Measurements from ENCODE around the gene NUDT5.
"Not testable (repeated sequence)": the region's sequence is repeated elsewhere in the genome, so short reads cannot be mapped to it uniquely, and the experiment has no call there.

Gene NUDT5

DNA sequence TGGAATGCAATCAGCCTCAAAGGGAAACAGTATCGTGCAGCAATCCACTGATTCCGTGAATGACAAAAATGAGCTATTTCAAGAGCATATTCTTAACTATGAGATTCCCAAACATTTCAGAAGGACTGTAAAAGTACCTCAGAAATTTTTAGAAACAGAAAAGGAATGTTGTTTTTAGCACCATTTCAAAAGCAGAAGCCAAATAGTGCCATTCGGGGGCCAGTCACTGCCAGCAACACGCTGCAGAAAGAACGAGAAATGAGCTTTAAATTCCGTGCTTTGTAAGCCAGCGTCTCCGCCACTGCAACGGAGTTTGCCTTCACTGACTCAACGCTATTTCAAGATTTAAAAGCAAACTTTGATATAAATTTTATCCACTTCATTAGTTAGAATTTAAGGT is 6.3 kb downstream of the NUDT5 start:
- Mint-ChIP-seq H3K4me1 (peaks cover 64% of the 10 kb centered on the region), H3K4me3 (no peak overlapping the region), H3K27ac (no peak overlapping the region), H3K36me3 (peaks cover 78% of the 10 kb centered on the region), H3K9me3 (no peaks in the 10 kb centered on the region)
- ATAC-seq (no peak), DNase-seq (ENCODE audit: low spot score in 2 of 2) (no peak)

DNA sequence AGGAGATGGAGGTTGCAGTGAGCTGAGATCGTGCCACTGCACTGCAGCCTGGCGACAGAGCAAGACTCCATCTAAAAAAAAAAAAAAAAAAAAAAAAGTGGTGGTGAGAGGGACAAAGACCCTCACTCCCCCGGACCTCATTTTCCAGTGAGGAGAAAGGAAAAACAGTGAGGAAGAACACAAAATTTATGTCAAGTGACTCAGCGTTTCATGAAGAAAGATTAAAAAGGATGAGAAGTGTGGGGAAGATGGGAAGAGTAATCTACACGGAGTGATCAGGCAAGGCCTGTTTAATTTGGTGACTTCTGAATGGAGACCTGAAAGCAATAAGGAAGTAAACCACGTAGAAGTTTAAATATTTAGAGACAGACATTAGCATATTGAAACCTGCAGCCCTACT is 7.0 kb downstream of the NUDT5 start:
- H3K36me3 Mint-ChIP-seq, result peaks cover 79% of the 10 kb centered on the region
- no peaks in the 10 kb centered on the region for H3K9me3 Mint-ChIP-seq
- H3K27ac Mint-ChIP-seq, result no peak overlapping the region
- H3K4me1 Mint-ChIP-seq, result peaks cover 58% of the 10 kb centered on the region
- no peak for ATAC-seq
- DNase-seq (ENCODE audit: low spot score in 2 of 2), result no peak
- H3K4me3 Mint-ChIP-seq, result no peak overlapping the region

DNA sequence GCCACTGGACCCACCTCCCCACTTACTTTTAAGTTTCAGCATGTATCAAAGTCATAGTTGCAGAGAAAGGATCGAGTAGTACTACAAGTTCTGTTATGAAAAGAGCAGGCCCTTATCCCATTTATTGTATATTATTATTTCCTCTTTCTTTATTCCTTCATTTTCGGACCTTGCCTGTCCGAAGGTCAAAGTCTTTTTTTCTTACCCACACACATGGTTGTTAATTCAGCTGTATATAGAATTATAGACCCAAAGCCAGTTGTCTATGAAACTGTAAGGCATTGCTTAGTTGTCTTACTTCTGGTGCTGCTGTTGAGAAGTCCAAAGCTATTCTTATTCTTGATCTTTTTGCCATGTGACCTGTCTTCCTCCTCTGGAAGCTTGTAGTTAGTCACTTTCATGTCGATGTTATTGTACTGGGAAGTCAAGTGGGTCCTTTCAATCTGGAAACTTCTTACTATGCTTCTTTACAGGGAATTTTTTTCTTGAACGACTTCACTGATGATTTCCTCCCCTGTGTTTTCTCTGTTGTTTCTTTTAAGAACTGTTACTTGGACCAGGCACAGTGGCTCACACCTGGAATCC is 8.3 kb downstream of the NUDT5 start:
- Mint-ChIP-seq H3K27ac (peak overlapping the region; percentile 88), H3K9me3 (no peaks in the 10 kb centered on the region), H3K36me3 (peaks cover 82% of the 10 kb centered on the region), H3K4me3 (peak overlapping the region; percentile 43), H3K4me1 (peaks cover 50% of the 10 kb centered on the region)
- no peak for ATAC-seq
- DNase-seq (ENCODE audit: low spot score in 2 of 2), result no peak

DNA sequence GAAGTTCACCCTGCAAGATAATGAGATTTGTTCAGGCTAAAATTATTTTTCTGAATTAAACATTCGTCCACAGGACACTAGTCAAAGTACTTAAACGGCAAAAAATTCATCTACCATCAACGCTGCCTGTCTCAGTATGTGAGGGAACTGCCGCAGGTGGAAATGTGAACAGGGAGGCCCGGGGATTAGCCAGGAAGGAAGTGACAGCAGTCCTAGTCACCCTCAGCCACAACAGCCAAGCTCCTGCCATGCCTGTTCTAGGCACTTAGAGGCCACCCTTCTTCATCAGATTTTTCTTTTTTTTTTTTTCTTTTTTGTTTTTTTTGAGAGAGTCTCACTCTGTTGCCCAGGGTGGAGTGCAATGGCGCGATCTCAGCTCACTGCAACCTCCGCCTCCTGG is 9.4 kb downstream of the NUDT5 start:
- no peaks in the 10 kb centered on the region for H3K9me3 Mint-ChIP-seq
- peaks cover 81% of the 10 kb centered on the region for H3K36me3 Mint-ChIP-seq
- peak overlapping the region; percentile 88 for H3K27ac Mint-ChIP-seq
- peaks cover 46% of the 10 kb centered on the region for H3K4me1 Mint-ChIP-seq
- DNase-seq (ENCODE audit: low spot score in 2 of 2), result no peak
- ATAC-seq, result peak; percentile 63
- peak overlapping the region; percentile 43 for H3K4me3 Mint-ChIP-seq

DNA sequence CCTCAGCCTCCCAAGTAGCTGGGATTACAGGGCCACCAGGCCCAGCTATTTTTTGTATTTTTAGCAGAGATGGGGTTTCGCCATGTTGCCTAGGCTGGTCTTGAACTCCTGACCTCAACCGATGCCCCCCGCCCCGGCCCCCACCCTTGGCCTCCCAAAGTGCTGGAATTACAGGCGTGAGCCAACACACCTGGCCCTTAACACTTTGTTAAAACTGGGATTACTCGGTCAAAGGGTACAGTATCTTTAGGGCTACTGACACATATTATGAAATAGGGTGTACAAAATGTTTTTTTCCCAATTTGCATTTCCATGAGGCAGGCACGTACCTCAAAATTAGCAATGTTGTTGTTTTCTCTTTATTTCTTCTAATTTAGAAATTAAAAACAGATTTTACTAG is 11.5 kb downstream of the NUDT5 start:
- Mint-ChIP-seq H3K36me3 (peaks cover 85% of the 10 kb centered on the region), H3K9me3 (no peaks in the 10 kb centered on the region), H3K4me3 (no peak overlapping the region), H3K27ac (no peak overlapping the region), H3K4me1 (peaks cover 55% of the 10 kb centered on the region)
- ATAC-seq (no peak), DNase-seq (ENCODE audit: low spot score in 2 of 2) (no peak)

DNA sequence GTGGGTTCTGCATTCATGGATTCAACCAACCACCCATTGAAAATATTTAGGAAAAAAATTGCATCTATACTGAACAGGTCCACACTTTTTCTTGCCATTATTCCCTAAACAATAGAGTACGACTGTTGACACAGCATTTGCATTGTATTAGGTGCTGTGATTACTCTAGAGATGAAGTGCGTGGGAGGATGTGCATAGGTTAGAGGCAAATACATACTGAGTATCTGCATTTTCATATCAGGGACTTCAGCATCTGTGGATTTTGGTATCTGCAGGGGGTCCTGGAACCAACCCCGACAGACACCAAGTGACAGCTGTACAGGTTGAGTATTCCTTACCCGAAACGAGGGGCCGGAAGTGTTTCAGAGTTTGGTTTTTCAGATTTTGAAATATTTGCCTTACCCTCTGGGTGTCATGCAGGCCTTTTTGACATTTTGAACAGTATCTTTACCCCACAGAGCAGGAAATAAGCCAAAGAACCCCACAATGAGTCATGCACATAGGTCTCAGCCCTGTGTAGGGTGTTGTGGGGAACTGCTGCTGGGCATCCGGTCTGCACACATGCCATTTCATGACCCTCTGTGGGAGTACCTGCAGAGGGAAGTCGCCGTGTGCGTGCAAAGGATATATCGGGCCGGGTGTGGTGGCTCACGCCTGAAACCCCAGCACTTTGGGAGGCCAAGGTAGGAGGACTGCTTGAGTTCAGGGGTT is 14.5 kb downstream of the NUDT5 start:
- Mint-ChIP-seq H3K27ac (peak overlapping the region; percentile 87), H3K4me1 (peaks cover 32% of the 10 kb centered on the region), H3K4me3 (peak overlapping the region; percentile 38), H3K9me3 (no peaks in the 10 kb centered on the region), H3K36me3 (peaks cover 87% of the 10 kb centered on the region)
- peak; percentile 100 for ATAC-seq
- DNase-seq (ENCODE audit: low spot score in 2 of 2), result peak; percentile 44 to 85

DNA sequence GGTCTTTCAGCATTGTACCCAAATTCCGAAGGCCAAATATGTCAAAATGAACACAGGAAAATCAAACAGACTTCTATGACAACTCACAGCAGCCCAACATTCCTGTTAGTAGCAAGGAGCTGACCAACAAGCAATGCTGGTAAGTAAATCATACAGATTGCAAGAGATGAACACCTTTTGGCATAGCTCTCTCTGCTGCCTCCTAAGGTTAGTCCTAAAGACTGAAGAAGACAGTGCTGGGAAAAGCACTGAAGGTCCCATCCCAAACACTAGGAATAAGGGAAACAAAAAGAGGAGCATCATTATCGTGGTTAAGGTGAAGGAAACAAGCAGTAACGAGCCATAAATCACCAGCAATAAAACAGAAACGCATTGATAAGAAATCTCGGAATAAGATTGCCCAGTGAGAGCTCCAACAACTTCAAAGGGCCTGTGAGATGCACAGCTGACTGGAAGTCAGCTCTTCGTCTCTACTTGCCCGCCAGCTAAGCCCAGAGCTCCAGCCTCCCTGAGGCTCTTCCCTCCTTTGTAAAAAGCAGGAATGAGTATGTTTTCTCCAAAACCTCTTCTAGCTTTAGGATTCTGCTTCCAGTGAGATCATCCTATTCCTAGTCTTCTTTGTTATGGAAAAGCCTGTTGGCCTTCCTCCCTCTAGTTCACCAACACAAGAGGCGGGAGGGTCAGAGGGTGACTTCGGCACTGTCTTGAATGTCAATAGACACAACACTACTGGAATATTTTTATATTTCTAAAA is 15.3 kb downstream of the NUDT5 start:
- Mint-ChIP-seq H3K9me3 (no peaks in the 10 kb centered on the region), H3K27ac (peak overlapping the region; percentile 87), H3K36me3 (peaks cover 87% of the 10 kb centered on the region), H3K4me1 (peaks cover 27% of the 10 kb centered on the region), H3K4me3 (peak overlapping the region; percentile 38)
- DNase-seq (ENCODE audit: low spot score in 2 of 2) (no peak), ATAC-seq (no peak)

DNA sequence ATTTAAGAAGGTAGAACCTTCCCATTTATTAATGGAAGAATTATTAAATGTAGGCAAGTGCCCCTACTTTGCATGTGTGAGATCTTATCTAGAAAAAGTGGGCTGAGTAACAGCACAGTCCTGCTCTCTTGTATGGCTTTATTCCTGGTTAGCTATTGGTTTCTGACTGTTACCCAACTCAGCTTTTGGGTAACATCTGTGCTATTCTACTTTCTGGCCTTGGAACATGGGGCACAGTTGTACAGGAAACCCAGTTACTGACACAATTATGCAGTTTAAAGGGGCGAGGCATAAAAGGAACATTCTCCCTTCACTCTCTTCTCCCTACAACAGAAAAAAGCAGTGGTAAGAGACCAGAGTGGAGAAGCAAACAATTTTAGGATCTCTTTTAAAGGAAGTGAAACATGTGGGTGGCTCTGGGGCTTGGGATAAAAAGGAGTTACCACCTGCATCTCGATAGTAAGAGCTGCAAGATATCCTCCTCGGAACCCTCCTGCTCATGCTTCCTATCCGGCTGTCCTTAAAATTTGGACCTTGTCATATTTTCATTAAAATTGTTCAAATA is 16.0 kb downstream of the NUDT5 start:
- peaks cover 87% of the 10 kb centered on the region for H3K36me3 Mint-ChIP-seq
- ATAC-seq (no peak), DNase-seq (ENCODE audit: low spot score in 2 of 2) (no peak)
- H3K4me1 Mint-ChIP-seq, result peaks cover 27% of the 10 kb centered on the region
- peak overlapping the region; percentile 87 for H3K27ac Mint-ChIP-seq
- H3K9me3 Mint-ChIP-seq, result no peaks in the 10 kb centered on the region
- no peak overlapping the region for H3K4me3 Mint-ChIP-seq

DNA sequence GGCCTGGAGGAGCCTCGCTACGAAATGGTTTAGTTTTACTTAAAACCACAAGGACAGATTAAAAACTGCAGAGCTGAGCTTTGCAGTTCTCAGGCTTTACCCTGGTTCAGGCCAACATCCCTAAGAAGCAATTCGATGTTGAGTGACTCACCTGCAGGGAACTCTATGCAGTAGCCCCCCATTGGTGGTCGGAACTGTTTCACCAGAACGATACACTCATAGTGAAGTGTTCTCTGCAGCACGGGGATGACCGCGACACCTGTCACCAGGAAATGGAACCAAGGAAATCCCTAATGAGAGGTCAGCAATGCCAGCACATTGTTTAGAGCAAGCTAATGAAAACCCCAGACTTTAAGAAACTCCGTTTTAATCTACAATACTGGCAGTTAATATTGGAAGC is 18.0 kb downstream of the NUDT5 start:
- no peaks in the 10 kb centered on the region for H3K9me3 Mint-ChIP-seq
- DNase-seq (ENCODE audit: low spot score in 2 of 2), result no peak
- H3K4me3 Mint-ChIP-seq, result no peak overlapping the region
- H3K4me1 Mint-ChIP-seq, result peaks cover 27% of the 10 kb centered on the region
- peak; percentile 49 for ATAC-seq
- H3K27ac Mint-ChIP-seq, result no peak overlapping the region
- peaks cover 90% of the 10 kb centered on the region for H3K36me3 Mint-ChIP-seq

DNA sequence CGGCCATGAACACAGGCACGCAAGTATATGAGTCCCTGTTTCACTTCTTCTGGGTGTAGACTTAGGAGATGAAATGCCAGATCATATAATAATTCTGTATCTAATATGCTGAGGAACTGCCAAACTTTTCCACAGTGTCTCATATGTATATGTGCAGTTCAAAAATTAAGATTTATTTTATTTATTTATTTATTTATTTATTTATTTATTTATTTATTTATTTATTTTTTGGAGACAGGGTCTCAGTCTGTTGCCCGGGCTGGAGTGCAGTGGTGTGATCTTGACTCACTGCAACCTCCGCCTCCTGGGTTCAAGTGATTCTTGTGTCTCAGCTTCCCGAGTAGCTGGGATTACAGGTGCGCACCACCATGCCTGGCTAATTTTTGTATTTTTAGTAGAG is 24.2 kb downstream of the NUDT5 start:
- not testable (repeated sequence) for H3K9me3 Mint-ChIP-seq; H3K4me1 Mint-ChIP-seq; H3K4me3 Mint-ChIP-seq; DNase-seq (ENCODE audit: low spot score in 2 of 2); ATAC-seq
- H3K27ac Mint-ChIP-seq, result peak overlapping the region; percentile 63
- H3K36me3 Mint-ChIP-seq, result peaks cover 100% of the 10 kb centered on the region

DNA sequence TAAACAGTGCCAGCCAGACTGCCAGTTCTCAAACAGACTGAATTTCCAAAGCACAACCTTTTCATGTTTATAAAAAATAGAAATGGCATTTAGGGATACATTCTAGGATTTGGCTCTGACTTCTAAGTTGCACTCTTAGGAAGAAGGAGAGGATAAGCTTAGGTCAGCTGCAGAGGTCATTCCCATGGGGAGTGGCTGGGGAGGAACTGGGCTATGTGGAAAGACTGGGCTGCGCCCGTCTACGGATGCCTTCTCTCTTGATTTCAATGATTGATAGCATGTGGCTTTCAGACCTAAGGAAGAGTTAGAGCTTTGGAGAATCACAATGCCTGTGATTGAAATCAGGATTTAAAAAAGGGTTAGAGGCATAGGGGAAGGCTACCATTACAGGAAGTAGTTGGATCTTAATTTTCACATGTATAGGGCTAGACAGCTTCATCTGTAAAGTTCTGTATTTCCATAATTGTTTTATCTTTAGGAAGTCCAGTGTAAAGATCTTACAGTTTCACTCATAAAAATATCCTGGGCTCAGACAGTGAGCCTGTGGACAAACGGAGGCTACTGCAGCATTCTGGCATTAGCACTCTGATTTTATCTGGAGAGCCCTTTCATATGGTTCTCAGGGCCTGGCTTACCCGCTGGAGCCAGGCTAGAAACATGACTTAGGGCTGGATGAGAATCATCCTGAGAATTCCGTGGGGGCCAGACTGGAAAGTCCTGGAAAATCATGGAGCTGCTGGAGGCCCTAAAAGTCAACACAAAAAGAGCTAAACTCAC is 29.5 kb downstream of the NUDT5 start:
- ATAC-seq (no peak), DNase-seq (ENCODE audit: low spot score in 2 of 2) (no peak)
- Mint-ChIP-seq H3K9me3 (no peaks in the 10 kb centered on the region), H3K4me1 (no peaks in the 10 kb centered on the region), H3K4me3 (no peak overlapping the region), H3K27ac (peak overlapping the region; percentile 44), H3K36me3 (peaks cover 100% of the 10 kb centered on the region)

DNA sequence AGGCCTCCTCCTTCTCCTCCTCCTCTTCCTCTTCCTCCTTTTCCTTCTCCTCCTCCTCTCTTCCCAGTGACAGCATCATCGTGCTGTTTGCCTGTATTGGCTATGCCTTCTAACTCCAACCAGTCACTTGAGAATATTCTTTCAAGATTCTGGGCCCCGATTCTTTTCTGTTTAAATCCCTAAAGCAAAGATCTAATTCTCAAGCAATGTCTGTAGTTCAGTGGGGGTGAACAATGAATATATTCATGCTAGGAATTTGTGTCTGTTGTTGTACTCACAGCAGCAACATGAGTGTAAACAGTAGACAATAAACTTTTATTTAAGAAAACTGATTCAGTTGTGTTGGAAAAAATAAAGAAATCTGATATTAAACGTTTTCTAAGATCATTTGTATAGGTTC is 30.7 kb downstream of the NUDT5 start:
- no peak overlapping the region for H3K4me3 Mint-ChIP-seq

DNA sequence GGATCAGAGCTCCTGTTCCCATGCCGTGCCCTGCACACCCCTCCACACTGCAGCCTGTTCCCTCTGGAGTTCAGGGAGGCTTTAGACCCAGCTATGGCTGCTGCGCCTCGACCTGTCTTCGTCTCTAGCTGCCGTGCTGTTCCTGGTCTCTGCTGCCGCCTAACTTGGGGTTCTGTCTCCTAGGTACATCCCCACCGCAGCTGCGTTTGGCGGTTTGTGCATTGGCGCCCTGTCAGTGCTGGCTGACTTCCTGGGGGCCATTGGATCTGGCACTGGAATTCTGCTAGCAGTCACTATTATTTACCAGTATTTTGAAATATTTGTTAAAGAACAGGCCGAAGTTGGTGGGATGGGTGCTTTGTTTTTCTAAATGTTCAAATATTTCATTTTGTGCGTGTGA is 31.6 kb downstream of the NUDT5 start:
- H3K36me3 Mint-ChIP-seq, result peaks cover 94% of the 10 kb centered on the region
- ATAC-seq (no peak), DNase-seq (ENCODE audit: low spot score in 2 of 2) (no peak)
- H3K27ac Mint-ChIP-seq, result peak overlapping the region; percentile 32
- no peak overlapping the region for H3K4me3 Mint-ChIP-seq
- H3K9me3 Mint-ChIP-seq, result no peaks in the 10 kb centered on the region
- no peaks in the 10 kb centered on the region for H3K4me1 Mint-ChIP-seq

More for the DNA sequence above, 30.7 kb downstream of the NUDT5 start:
- peak overlapping the region; percentile 75 for H3K27ac Mint-ChIP-seq
- H3K9me3 Mint-ChIP-seq, result no peaks in the 10 kb centered on the region
- H3K4me1 Mint-ChIP-seq, result no peaks in the 10 kb centered on the region
- ATAC-seq (no peak), DNase-seq (ENCODE audit: low spot score in 2 of 2) (no peak)
- peaks cover 96% of the 10 kb centered on the region for H3K36me3 Mint-ChIP-seq

DNA sequence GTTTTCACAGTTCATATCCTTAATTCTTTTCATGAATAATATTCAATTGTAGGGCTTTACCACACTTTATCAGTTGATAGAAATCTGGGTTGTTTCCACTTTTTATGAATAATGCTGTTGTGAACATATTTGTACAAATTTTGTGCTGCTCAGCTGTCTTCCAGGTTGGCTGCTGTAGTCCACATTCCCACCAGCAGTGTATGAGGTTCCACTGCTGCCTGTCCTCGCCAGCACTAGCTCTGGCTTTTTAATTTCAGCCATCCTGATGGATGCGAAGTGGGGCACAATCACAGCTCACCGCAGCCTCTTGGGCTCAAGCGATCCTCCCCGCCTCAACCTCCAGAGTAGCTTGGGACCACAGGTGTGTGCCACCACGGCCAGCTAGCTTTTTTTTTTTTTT is 32.8 kb downstream of the NUDT5 start:
- no peak for ATAC-seq
- no peaks in the 10 kb centered on the region for H3K4me1 Mint-ChIP-seq
- no peak overlapping the region for H3K4me3 Mint-ChIP-seq
- DNase-seq (ENCODE audit: low spot score in 2 of 2), result no peak
- H3K27ac Mint-ChIP-seq, result peak overlapping the region; percentile 40
- H3K9me3 Mint-ChIP-seq, result no peaks in the 10 kb centered on the region
- peaks cover 94% of the 10 kb centered on the region for H3K36me3 Mint-ChIP-seq

DNA sequence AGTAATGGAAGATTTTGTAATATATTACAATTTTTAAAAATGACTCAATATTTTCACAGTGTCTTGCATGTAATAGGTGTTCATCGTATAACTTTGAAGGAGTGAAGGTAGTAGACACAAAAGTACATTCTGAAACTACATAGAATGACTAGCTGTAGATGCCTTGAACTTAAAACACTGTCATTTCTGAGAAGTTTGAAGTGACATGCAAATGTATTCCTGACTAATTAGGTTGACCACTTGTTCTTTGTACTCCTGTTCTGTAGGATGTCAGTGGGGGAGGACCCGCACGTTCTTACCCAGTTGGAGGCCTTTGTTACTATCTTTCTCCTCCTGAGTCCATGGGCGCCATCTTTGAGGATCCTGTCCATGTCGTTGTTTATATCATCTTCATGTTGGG is 35.0 kb downstream of the NUDT5 start:
- Mint-ChIP-seq H3K27ac (no peak overlapping the region), H3K4me1 (no peaks in the 10 kb centered on the region), H3K4me3 (no peak overlapping the region), H3K9me3 (no peaks in the 10 kb centered on the region), H3K36me3 (peaks cover 85% of the 10 kb centered on the region)
- no peak for DNase-seq (ENCODE audit: low spot score in 2 of 2)
- ATAC-seq, result peak; percentile 39
